ENCODE data around the gene CAVIN2. TPM values are rescaled to one million over a fixed set of nuclear protein-coding genes. Genes with fewer than 3 reads are reported as not detected.
A peak's percentile ranks its signal among the peaks of the same experiment; 100 is the strongest.

Gene CAVIN2
- total and polyA plus RNA-seq, 4 donors, result 55.1 to 160 (median 104) TPM

DNA sequence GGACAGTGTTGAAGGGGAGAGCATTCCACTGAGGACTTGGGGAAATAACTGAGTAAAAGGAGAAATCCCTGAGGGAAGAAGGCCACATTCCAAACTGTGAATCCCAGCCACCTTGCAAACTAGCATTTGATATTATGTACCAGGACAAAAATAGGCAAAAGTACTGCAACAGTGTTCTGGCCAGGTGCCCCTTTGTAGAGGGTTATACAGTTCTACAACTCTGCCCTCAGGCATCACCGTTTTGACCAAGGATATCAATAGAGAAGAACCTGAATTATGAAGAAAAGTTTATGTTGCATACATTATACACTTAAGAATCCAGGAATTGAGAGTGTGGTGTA is 20.6 kb upstream of the CAVIN2 start:
- Histone ChIP-seq H3K4me1 (ENCODE audit: control insufficient read depth in 5 of 5, insufficient read depth in 5 of 5, low read length in 5 of 5) (peaks cover 2 to 37% (median 29%) of the 10 kb centered on the region in 5 donors), H3K4me3 (no peak overlapping the region), H3K27ac (ENCODE audit: low read depth in 1 of 2, low read length in 1 of 2) (peak overlapping the region; percentile 68 to 81), H3K36me3 (ENCODE audit: control insufficient read depth in 4 of 4, insufficient read depth in 4 of 4, low read length in 4 of 4) (no peaks in the 10 kb centered on the region), H3K9me3 (ENCODE audit: control insufficient read depth in 4 of 4, insufficient read depth in 3 of 4, low read length in 3 of 4) (no peaks in the 10 kb centered on the region), H3K9ac (ENCODE audit: insufficient read depth in 1 of 2, low read length in 2 of 2) (no peak overlapping the region), H3K27me3 (ENCODE audit: control insufficient read depth in 3 of 3, insufficient read depth in 3 of 3, low read length in 2 of 3) (no peaks in the 10 kb centered on the region)
- ATAC-seq (ENCODE audit: insufficient read depth, low FRiP score) (no peak), DNase-seq (no peak)
- no peak for TF ChIP-seq CTCF (IDR thresholded peaks at IDR 0.05; ENCODE audit: control extremely low read depth, extremely low read depth)
- 83 to 94% methylated on average over 1 of the region's 1 CpG for WGBS, 2 donors

DNA sequence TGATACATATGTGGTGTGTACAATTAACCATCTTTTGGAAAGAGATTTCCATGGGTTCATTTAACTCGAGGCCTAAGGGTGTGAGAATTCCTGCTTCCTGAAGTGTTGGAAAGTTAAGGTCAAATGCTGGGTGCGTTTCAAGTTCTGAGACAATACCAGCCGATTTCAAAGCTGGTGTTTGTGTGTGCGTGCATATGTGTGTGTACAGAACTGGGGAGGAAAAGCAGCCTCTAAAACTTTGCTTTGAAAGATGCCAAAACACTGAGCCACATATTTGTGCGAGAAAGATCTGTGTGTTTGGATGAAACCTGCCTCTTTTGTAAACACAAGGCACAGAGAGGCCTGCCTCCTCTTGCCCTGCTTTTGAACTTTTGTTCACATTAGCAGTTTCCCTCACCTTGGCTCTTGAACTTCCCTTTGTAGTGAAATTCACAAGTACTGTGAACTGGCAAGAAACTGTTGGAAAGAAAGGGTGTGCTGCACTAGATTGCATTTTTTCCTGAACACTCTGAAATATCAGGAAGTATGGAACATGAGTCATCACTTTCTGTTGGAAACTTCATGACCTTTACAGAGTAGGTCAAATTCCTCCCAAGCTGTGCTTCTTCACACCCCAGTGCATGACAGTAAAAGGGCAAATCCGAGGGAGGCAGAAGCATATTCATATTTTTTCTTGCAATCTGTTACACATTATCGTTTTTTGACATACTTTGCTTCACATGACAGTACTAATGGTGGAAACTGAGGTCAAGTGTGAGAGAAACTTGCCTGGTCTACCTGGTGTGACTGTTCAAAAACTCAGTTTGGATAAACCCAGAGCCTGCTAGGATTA is 20.0 kb upstream of the CAVIN2 start:
- H3K27me3 ChIP-seq (ENCODE audit: control insufficient read depth in 3 of 3, insufficient read depth in 3 of 3, low read length in 2 of 3), result no peaks in the 10 kb centered on the region
- peaks cover 2 to 37% (median 29%) of the 10 kb centered on the region in 5 donors for H3K4me1 ChIP-seq (ENCODE audit: control insufficient read depth in 5 of 5, insufficient read depth in 5 of 5, low read length in 5 of 5)
- peak; percentile 88 for ATAC-seq (ENCODE audit: insufficient read depth, low FRiP score)
- no peak overlapping the region for H3K4me3 ChIP-seq
- peak; percentile 52 to 89 (median 85) for DNase-seq
- H3K9me3 ChIP-seq (ENCODE audit: control insufficient read depth in 4 of 4, insufficient read depth in 3 of 4, low read length in 3 of 4), result no peaks in the 10 kb centered on the region
- no peaks in the 10 kb centered on the region for H3K36me3 ChIP-seq (ENCODE audit: control insufficient read depth in 4 of 4, insufficient read depth in 4 of 4, low read length in 4 of 4)
- no peak for TF ChIP-seq CTCF (IDR thresholded peaks at IDR 0.05; ENCODE audit: control extremely low read depth, extremely low read depth)
- H3K9ac ChIP-seq (ENCODE audit: insufficient read depth in 1 of 2, low read length in 2 of 2), result no peak overlapping the region
- H3K27ac ChIP-seq (ENCODE audit: low read depth in 1 of 2, low read length in 1 of 2), result peak overlapping the region; percentile 68 to 81
- 22 to 48% methylated on average over 7 of the region's 7 CpGs for WGBS, 2 donors

GRCh38 chr2:191866195-191866594 is 19.3 kb upstream of the CAVIN2 start:
- ATAC-seq (ENCODE audit: insufficient read depth, low FRiP score), result no peak
- Histone ChIP-seq H3K4me1 (ENCODE audit: control insufficient read depth in 5 of 5, insufficient read depth in 5 of 5, low read length in 5 of 5) (peaks cover 2 to 37% (median 29%) of the 10 kb centered on the region in 5 donors), H3K9me3 (ENCODE audit: control insufficient read depth in 4 of 4, insufficient read depth in 3 of 4, low read length in 3 of 4) (no peaks in the 10 kb centered on the region), H3K27ac (ENCODE audit: low read depth in 1 of 2, low read length in 1 of 2) (peak overlapping the region; percentile 63 to 68), H3K4me3 (no peak overlapping the region), H3K36me3 (ENCODE audit: control insufficient read depth in 4 of 4, insufficient read depth in 4 of 4, low read length in 4 of 4) (no peaks in the 10 kb centered on the region), H3K9ac (ENCODE audit: insufficient read depth in 1 of 2, low read length in 2 of 2) (no peak overlapping the region), H3K27me3 (ENCODE audit: control insufficient read depth in 3 of 3, insufficient read depth in 3 of 3, low read length in 2 of 3) (no peaks in the 10 kb centered on the region)
- 67 to 85% methylated on average over 5 of the region's 5 CpGs for WGBS, 2 donors
- no peak for TF ChIP-seq CTCF (IDR thresholded peaks at IDR 0.05; ENCODE audit: control extremely low read depth, extremely low read depth)
- peak in 1 of 3 donors; percentile 37 for DNase-seq

Data from lung (tissue), 12 donors.